ENCODE data around the gene TMEM245.

The TMEM245 gene

DNA sequence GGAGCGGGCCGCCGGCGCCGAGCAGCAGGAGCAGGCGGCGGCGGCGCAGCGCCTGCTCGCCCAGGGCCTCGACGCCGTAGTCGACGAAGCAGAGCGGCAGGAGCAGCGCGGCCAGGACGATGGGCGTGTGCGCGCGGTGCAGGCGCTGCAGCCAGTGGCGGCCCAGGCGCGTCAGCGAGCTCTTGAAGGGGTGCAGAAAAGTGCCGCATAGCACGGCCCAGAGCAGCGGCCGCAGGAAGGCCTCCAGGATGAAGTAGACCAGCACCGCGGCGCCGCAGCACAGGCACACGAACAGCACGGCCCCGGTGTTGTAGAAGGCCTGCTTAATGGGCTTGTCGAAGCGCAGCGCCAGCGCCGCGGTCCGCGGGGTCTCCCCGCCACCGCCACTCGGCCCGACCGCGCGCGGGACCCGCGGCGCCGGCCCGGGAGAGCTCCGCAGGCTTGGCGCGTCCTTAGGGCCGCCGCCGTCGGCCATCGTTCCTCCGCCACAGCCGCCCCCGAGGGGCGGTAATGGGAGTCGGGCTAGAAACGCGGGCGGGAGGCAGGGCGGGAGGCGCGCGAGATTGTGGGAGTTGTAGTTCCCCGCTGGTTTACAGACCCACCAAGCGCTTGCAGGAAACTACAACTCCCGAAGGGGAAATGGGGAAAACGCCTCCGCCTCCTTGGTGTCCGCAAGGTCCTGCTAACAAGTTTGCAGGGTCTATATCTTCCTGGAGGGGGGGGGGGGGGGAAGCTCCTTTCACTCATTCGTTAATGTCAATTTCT is at the start of gene TMEM245:
TSS of gene TMEM245 (minus strand) at position 509 of the 765 bp plus-strand sequence. CDS start at position 475, 34 bp downstream.
- DNase-seq = peak; percentile 87

DNA sequence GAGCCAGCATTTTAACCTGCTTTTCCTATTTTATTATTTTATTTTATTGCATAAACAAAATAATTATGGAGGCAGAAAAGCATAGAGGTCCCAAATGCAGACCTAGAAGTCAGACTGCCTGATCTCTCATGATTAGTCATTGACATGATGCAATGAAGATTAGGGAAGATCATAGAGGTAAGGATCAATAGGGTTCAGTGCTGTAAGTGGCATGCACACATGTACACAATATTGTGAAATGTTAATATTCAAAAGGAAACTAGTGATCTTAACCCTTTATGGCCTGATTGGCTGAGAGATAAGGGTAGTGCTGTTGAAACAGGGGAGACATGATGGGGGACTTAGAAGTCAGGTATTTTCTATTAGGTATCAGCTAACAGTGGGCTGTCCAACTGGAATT is 48.4 kb upstream of the TMEM245 start:
- DNase-seq = no peak

DNA sequence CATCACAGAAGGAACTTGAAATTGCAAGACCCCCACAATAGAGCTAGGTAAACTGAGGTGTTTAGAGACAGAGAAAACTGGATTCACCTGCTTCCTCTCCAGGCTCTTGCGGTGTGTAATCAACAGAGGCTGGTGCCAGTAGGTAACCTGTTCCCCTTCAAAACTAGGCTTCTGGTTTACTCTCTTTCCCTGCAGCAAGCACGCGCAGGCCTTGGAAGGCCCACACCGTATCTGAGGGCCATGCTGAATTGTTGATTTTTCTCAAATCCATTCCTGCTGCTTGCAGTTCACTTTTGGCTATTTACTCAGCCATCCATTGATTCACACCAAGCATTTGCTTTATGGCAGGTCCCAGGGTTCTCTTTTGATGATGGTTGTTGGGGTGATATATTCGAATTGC is 48.0 kb upstream of the TMEM245 start:
- DNase-seq = no peak

DNA sequence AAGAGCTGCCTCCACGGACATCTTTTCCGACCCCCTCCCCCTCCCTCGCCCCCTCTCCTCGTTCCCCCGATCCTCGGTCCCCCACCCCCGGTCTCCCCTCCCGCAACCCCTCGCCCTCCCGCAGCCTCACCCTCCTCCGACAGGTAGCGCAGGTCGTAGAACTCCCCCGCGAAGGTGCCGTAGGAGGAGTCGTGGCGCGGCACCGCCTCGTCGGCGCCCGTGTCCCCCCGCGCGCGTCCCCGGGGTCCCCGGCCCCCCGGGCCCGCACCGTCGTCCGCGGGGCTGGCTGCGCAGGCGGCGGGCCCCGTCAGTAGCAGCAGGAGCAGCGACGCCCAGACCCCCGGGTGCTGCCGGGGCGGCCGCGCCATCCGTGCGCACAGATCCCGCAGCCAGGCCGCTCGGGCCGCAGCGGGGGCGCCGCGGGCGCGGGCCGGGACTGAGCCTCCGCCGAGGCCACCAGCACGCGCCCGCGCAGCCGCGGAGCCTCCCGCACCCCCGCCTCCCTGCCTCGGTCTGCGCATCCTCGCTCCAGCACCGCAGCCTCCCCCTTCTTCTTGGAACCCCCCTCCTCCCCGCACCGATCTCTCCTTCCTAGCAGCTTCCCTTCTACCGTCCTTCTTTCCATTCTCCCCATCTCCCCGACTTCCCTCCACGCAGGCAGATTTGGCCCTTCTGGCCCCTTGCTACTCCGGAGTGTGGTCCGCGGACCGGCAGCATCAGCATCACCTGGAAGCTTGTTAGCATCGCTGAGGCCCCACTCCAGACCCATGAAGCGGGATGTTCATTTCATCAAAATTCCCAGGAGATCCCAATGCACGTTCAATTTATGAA is 47.2 kb upstream of the TMEM245 start, which contains the start of gene FRRS1L:
TSS of gene FRRS1L (minus strand) at position 479 of the 831 bp plus-strand sequence. CDS start at position 368, 111 bp downstream.
- DNase-seq = no peak

DNA sequence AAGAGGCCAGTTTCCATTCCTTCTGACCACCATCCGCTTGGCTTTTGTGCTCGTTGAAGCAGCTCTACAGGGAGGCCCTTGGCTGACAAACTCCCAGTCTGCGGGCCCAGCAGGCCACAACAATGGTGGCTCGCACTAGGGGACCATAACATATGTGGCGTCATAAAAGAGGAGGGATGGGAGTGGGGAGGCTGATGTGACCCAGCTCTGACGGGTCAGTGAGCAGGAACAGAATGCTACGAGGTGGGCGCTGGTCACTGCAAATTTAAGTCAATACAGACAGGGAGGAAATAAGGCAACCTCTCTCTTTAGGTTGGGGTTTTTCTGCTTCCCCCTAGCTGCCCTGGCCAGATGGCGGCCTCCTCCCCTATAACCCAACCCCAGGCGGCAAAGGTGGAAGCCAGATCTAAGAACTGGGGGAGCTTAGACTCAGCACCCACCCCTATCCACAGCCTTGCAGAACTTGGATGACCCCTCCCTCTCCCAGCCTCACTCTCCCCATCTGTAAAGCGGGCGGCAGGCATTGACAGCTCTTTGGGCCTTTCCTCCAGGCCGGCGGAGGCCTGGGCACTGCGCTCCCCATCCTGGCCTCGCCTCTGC is 46.5 kb upstream of the TMEM245 start:
- DNase-seq = no peak

DNA sequence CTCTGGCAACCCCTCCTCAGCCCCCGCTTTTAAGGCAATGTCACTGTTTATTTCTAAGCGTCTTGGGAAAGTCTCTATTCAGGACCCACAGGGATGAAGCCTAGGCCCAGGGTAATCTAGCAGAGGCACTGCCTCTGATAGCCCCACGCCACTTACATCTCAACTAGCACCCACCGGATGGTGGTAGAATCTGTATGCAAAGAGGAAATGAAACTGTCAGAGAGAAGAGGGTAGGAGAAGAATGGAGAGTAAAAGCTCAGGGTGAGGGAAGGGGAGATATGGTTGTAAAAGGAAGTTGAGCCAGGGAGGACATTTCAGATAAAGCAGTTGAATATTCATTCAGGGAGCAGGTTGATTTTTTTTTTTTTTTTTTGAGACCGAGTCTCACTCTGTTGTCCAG is 44.3 kb upstream of the TMEM245 start:
- DNase-seq = no peak

DNA sequence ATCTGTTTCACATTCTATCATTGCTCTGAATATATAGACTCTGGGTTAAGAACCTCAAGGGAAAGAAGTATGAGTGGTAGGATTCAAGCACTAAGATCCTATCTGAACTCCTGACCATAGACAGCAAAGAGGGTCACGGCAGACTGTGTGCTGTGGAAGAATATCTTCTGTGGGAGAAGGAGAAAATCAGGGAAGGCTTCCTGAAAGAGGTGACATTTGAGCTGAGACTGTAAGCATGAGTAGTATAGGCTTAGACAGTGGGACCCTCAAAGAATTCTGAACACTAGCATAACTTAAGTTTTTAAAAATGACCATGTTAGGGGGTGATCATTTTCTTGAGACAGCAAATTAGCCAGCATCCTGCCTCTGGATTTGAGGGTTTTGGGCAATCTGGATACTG is 43.4 kb upstream of the TMEM245 start:
- DNase-seq = no peak

DNA sequence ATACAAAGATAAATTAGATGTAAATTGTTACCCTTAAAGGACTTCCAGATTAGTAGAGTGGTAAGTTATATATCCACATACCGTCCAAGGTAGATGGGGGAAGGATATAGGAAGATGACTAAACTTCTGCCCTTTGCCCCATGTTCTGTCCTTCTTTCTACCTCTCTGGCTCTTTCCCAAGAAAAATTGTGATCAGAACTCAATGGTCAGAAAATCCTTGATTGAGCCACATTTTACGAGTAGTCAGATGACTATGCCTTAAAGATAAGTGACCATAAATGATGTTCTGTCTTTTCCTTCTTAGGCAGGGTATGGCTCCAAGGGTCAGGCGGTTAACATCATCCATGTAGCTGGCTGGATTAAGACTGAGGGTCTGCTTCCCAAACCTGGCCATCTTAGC is 42.9 kb upstream of the TMEM245 start:
- no peak for DNase-seq

DNA sequence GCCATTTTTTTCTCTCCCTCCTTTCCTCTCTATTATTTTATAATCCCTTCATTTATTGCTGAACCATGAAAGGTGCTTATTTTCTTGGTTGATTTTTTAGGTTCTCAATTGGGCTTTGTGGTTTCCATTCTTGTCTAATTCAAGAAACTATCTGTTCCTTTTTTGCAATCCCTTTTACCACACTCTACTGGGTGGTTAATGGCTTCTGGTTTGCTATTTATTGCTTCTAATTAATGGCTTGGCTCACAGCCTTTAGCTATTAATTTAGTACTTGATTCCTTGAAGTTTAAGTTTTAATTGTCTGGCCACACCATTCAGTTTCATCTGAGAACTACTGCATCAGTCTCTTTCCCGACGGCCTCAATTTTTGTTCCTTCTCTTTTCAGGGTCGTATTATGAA is 41.7 kb upstream of the TMEM245 start:
- DNase-seq = no peak

DNA sequence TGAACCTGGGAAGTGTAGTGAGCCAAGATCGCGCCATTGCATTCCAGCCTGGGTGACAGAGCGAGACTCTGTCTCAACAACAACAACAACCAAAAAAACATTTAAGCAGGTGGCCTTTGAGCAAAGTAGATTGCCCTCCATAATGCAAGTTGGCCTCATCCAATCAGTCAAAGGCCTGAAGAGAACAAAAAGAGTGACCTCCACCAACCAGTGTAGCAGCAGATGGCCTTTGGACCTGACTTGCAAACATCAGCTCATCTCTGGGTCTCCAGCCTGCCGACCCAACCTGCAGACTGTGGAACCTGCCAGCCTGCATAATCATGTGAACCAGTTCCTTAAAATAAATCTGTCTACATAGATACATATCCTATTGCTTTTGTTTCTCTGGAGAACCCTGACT is 39.8 kb upstream of the TMEM245 start:
- DNase-seq = no peak

DNA sequence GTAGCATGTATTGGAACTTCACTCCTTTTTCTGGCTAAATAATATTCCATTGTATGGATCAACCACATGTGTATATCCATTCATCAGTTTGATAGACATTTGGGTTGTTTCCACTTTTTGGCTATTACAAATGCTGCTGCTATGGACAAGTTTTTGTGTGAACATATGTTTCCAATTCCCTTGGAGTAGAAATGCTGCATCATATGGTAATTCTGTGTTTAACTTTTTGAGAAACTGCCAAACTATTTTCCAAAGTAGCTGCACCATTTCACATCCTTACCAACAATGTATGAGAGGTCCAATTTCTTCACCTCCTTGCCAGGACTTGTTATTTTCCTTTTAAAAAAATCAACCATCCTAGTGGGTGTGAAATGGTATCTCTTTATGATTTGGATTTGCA is 38.9 kb upstream of the TMEM245 start:
- no peak for DNase-seq

DNA sequence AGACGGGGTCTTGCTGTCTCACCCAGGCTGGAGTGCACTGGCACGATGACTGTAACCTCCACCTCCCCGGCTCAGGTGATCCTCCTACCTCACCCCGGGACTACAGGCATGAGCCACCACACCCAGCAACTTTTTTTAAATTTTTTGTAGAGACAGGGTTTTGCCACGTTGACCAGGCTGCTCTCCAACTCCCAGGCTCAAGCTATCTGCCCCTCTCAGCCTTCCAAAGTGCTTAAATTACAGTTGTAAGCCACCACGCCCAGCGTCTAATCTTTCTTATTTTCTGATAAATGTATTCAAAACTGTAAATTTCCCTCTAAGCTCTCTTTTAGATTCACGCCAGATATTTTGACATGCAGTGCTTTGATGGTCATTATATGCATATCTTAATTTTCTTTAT is 37.0 kb upstream of the TMEM245 start:
- DNase-seq = no peak

DNA sequence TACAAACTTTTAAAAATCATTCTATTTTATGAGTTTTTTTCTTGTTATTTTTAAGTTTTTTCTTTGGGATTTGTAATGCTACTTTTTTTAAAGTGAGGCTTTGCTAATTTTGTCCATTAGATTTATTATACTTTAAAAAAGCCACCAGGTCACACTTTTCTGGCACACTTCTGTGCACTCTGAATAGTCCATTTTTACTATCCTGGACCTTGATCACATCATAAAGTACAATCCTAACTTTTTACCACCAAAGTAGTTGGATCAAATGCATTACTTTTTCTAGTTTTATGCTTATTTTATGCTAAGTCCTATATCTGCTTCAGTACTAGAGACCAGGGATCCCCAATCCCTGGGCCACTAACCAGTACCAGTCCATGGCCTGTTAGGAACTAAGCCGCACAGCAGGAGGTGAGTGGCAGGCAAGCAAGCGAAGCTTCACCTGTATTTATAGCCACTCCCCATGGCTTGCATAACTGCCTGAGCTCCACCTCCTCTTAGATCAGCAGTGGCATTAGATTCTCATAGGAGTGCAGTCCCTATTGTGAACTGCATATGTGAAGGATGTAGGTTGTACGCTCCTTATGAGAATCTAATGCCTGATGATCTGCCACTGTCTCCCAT is 31.3 kb upstream of the TMEM245 start:
- DNase-seq = no peak

DNA sequence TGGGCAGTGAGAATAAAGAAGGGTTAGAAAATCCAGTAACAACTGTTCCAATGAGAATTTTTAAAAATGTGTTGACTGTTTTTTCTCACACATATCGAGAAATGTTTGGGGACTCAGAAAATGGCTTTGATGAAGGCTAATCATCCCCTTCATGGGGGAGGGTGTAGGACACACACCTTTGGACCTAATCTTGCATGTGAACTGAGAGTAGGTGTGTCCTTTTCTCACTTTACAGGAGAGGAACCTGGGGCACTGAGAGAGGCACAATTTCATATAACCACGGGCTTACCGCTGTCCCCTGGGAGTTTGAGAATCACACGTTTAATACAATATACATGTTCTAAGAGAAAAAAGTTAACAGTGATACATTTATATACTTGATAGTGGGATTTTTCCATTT is 30.0 kb upstream of the TMEM245 start:
- no peak for DNase-seq

DNA sequence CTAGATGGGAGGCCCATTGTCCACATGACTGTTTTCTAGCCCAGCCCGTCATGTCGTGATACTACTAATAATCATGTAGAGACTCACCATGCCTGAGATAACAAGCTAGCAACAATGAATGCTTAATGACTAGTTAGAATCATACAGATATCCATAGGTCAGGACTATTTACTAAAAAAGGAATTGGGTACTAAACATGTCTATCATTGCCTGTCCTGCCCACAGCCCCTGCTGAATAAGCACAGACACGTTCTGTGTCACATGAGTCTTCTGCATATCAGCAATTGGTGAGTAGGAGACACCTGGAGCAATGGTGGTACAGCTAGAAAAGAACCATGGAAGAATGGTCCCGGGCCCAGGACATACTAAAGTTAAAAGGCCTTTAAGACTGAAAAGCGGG is 29.3 kb upstream of the TMEM245 start:
- no peak for DNase-seq

DNA sequence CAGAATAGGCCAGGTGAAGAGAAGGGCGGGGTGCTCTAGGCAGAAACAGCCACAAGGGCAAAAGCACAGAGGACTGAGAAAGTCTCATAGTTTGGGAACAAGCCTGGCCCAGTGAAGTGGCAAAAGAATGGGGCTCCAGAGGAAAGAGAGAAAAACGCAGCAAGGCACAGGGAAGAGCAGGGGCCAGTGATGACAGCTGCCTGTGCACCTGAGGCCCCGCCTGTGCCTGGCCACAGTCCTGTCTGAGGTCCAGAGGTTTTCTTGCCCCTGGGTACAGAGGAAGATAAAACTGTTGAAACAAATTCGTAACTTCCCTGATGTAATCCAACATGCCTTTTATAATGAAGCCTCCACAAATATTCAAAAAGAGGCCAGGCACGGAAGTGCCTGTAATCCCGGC is 25.3 kb upstream of the TMEM245 start:
- DNase-seq = no peak

DNA sequence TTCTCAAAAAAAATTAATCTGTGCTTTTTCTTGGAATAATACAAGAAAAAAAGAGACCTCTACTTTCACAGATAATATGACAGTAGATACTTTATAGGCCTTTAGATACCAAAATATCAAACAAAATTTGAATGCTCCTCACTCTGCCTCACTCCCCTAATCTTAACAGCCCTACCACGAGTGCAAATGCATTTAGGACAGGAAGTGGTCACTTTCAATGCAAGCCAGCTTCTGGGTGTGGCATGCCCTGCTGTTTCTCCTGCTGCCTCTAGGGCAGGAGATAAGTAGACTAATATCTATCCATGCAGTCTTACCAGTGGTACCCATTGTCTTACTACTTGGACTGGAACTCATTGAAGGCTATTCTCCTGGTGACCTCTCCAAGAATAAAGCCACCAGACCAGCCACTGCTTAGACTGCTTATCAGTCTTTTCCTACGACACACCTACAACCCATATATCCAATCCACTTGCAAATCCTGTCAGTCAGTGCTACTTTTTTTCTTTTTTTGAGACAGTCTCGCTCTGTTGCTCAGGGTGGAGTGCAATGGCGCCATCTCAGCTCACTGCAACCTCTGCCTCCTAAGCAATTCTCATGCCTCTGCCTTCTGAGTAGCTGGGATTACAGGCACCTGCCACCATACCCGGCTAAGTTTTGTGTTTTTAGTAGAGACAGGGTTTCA is 24.3 kb upstream of the TMEM245 start:
- DNase-seq = no peak

DNA sequence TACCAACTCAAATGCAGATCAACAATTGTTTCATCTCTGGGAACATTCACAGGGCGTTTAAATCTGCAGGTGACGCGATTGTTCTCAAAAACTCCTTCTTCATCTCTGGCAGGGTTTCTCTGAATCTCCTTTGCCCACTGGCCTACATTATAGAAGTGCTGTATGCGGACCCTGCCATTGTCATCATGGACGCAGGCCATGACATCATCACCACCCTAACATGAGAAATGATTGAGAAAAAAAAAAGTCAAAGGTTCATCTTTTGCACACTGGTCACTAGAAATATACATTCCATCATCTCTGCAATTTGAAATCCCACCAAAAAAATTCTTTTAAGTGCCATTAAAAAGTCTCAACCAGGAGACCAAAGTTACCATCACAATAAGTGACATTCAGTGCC is 21.6 kb upstream of the TMEM245 start:
- no peak for DNase-seq

DNA sequence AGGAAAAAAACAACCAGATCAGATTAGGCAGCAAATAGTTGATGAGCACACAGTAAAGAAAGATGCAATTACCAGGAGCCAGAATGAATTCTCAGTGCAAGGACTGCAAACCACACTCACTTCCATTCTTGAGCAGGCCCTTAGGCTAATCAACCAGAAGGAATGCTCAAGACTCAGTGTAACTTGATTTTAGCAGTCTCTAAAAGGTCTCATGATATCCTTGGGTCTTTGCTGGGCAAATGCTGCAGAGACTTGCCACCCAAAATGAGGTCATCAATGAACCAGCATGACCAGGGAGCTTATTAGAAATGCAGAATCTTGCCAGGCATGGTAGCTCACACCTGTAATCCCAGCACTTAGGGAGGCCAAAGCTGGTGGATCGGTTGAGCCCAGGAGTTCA is 20.1 kb upstream of the TMEM245 start:
- DNase-seq = no peak

DNA sequence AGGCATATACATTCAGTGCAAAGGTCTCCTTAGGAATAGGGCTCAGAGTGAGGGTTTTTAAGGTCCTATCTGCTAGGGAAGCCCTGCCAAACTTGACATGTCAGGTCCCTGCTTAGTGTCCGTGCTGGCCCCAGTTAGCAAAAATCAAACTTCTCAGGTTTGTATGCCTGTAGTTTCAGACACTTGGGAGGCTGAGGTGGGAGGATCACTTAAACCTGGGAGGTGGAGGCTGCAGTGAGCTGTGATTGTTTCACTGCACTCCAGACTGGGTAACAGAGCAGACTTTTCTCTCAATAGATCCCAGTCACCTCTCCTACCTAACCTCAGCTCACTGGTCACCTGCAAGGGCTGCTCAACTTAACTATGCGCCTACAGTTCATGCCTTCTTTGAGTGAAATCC is 18.7 kb upstream of the TMEM245 start:
- no peak for DNase-seq

DNA sequence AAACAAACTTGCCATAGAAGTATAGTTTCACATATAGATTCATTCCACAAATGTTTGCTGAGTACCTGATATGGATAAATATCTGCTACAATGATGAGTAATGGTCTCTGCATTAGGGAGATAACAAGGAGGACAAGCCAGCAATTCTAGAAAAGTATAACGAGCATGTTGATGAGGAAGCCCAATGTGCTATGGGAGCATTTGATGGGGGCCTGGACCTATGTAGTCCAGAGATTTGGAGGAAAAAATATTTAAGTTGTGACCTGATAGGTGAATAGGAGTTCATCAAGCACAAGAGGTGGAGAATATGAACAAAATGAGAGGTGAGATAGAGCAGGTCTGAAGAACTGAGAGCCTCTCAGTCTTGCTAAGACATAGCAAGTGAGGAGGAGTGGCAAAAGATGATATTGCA is 14.4 kb upstream of the TMEM245 start:
- no peak for DNase-seq

DNA sequence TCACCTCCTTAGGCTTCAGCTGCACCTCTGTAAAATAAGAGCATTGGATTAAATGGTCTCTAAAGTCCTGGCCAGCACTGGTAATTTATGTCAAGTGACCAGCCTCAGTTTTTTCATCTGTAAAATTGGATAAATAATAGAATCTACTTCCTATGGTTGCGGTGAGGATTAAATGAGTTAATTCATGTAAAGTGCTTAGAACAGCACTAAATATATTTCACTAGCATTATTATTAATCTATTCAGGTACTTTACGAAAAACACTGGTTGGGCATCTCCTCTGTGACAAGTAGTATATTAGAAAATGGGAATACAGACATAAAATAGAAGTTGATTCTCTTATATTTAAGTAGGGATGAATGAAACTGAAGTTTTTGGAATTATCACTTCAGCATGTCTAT is 13.8 kb upstream of the TMEM245 start:
- DNase-seq = no peak

DNA sequence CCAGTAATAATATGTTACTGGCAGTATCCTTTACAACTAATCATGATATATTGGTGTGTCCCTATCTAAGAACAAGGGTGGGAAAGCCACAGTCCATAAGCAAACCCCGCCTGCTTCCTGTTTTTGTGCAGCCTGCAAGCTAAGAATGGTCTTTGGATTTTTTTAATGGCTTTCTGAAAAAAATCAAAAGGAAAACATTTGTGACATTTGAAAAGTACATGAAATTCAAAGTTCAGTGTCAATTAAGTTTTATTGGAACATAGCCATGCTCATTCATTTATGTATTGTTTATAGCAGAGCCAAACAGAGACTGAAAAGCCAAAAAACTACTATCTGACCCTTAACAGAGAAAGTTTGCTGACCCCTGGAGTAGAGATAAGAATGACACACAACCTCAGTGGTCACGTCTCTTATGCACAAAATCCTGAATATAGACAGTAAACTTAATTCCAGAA is 12.8 kb upstream of the TMEM245 start:
- no peak for DNase-seq
